ENCODE measurements around the gene ATP2A1. TPM values are rescaled to one million over a fixed set of nuclear protein-coding genes. Genes with fewer than 3 reads are reported as not detected.

ATP2A1 gene
- total RNA-seq, 4 donors from 2014 or later = 1.6 TPM; not detected in 3

- no peak overlapping the region for H3K4me3 ChIP-seq
- no peak overlapping the region for H3K27ac ChIP-seq
- no peaks in the 10 kb centered on the region for H3K4me1 ChIP-seq
- intact Hi-C loops (cut with DNase I; ENCODE audit: low total_unique reads) = no loop called here
- H3K27me3 ChIP-seq = no peaks in the 10 kb centered on the region
- no peaks in the 10 kb centered on the region for H3K9me3 ChIP-seq
- no peaks in the 10 kb centered on the region for H3K36me3 ChIP-seq
- DNase-seq = no peak
- TF ChIP-seq POLR2A (IDR thresholded peaks at IDR 0.05) = no peak
- TF ChIP-seq, protein P1, sequence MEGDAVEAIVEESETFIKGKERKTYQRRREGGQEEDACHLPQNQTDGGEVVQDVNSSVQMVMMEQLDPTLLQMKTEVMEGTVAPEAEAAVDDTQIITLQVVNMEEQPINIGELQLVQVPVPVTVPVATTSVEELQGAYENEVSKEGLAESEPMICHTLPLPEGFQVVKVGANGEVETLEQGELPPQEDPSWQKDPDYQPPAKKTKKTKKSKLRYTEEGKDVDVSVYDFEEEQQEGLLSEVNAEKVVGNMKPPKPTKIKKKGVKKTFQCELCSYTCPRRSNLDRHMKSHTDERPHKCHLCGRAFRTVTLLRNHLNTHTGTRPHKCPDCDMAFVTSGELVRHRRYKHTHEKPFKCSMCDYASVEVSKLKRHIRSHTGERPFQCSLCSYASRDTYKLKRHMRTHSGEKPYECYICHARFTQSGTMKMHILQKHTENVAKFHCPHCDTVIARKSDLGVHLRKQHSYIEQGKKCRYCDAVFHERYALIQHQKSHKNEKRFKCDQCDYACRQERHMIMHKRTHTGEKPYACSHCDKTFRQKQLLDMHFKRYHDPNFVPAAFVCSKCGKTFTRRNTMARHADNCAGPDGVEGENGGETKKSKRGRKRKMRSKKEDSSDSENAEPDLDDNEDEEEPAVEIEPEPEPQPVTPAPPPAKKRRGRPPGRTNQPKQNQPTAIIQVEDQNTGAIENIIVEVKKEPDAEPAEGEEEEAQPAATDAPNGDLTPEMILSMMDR (IDR thresholded peaks at IDR 0.05) = no peak
Measured at GRCh38 chr16:28895609-28896008, 17.3 kb downstream of the ATP2A1 start.

DNA sequence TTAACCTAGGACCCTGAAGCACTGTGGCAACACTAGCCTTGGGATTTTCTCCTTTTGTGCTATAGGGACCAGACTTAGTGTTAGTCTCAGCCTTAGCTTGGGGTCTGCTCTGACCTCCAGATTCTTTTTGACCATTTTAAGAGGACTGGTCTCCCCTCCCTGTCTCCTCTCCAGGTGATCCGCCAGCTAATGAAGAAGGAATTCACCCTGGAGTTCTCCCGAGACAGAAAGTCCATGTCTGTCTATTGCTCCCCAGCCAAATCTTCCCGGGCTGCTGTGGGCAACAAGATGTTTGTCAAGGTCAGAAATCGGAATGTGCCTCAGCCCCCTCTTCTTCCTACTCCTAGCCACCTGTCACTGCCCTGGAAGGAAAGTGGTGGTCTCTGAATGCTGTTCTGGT lies 19.5 kb downstream of the ATP2A1 start:
- Histone ChIP-seq H3K4me3 (no peak overlapping the region), H3K9me3 (no peaks in the 10 kb centered on the region), H3K36me3 (no peaks in the 10 kb centered on the region), H3K27me3 (no peaks in the 10 kb centered on the region), H3K27ac (no peak overlapping the region), H3K4me1 (no peaks in the 10 kb centered on the region)
- TF ChIP-seq, protein P1 (IDR thresholded peaks at IDR 0.05) = no peak
- no peak for TF ChIP-seq POLR2A (IDR thresholded peaks at IDR 0.05)
- intact Hi-C loops (cut with DNase I; ENCODE audit: low total_unique reads) = no loop called here
- no peak for DNase-seq

- intact Hi-C loops (cut with DNase I; ENCODE audit: low total_unique reads) = no loop called here
- TF ChIP-seq, protein P1 (IDR thresholded peaks at IDR 0.05) = no peak
- no peak for TF ChIP-seq POLR2A (IDR thresholded peaks at IDR 0.05)
- H3K4me3 ChIP-seq = no peak overlapping the region
- DNase-seq = no peak
- H3K27me3 ChIP-seq = no peaks in the 10 kb centered on the region
- H3K27ac ChIP-seq = no peak overlapping the region
- H3K4me1 ChIP-seq = no peaks in the 10 kb centered on the region
- no peaks in the 10 kb centered on the region for H3K9me3 ChIP-seq
- H3K36me3 ChIP-seq = no peaks in the 10 kb centered on the region
Measured at GRCh38 chr16:28898266-28898665, 20.0 kb downstream of the ATP2A1 start.

DNA sequence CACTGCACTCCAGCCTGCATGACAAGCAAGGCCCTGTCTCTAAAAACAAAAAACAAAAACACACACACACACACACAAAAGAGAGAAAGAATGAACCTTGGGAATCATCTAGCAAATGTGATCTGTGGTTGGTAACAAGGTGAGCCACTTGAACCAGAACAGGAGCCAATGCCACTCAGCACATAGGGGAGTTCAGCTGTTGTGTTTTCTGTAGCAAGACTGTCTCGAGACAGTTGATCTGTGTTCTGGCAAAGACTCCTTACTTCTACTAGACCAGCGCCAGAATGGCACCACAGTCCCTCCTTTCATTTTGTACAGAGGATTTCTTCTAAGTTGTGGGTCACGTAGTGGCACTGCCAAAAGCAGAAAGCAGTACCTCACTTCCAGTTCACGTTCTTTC lies 20.7 kb downstream of the ATP2A1 start:
- intact Hi-C loops (cut with DNase I; ENCODE audit: low total_unique reads) = no loop called here
- DNase-seq = no peak
- no peaks in the 10 kb centered on the region for H3K27me3 ChIP-seq
- no peaks in the 10 kb centered on the region for H3K4me1 ChIP-seq
- H3K4me3 ChIP-seq = no peak overlapping the region
- H3K27ac ChIP-seq = no peak overlapping the region
- no peak for TF ChIP-seq POLR2A (IDR thresholded peaks at IDR 0.05)
- TF ChIP-seq, protein P1 (IDR thresholded peaks at IDR 0.05) = no peak
- H3K36me3 ChIP-seq = no peaks in the 10 kb centered on the region
- no peaks in the 10 kb centered on the region for H3K9me3 ChIP-seq

GRCh38 chr16:28899882-28900590 lies 21.7 kb downstream of the ATP2A1 start:
- no peak overlapping the region for H3K27ac ChIP-seq
- intact Hi-C loops (cut with DNase I; ENCODE audit: low total_unique reads) = no loop called here
- H3K9me3 ChIP-seq = no peaks in the 10 kb centered on the region
- no peak for DNase-seq
- no peaks in the 10 kb centered on the region for H3K27me3 ChIP-seq
- TF ChIP-seq, protein P1 (IDR thresholded peaks at IDR 0.05) = no peak
- TF ChIP-seq POLR2A (IDR thresholded peaks at IDR 0.05) = no peak
- no peaks in the 10 kb centered on the region for H3K36me3 ChIP-seq
- H3K4me3 ChIP-seq = no peak overlapping the region
- H3K4me1 ChIP-seq = no peaks in the 10 kb centered on the region

All from uterus (tissue), 4 donors.